Dendritic cell treated with granulocyte-macrophage colony-stimulating factor and Interleukin-4, amounts not matched to agents 40 ng/mL and 50 ng/mL, for 4 days (primary cell): ENCODE measurements around the gene TCF15.

Source experiments
- H3K27ac Mint-ChIP-seq: one replicate; pipeline ENCODE4 v1.8.0; 2022; ENCODE audit warnings: mild to moderate bottlenecking, mixed read lengths
- H3K27me3 Mint-ChIP-seq: one replicate; pipeline ENCODE4 v1.8.0; 2022; ENCODE audit warnings: mild to moderate bottlenecking, mixed read lengths
- H3K36me3 Mint-ChIP-seq: one replicate; pipeline ENCODE4 v1.8.0; 2022; ENCODE audit warnings: low read depth, mixed read lengths
- H3K4me1 Mint-ChIP-seq: one replicate; pipeline ENCODE4 v1.8.0; 2022; ENCODE audit warnings: low read depth, mixed read lengths
- H3K4me3 Mint-ChIP-seq: one replicate; pipeline ENCODE4 v1.8.0; 2022; ENCODE audit warnings: mild to moderate bottlenecking, moderate library complexity, mixed read lengths
- H3K9me3 Mint-ChIP-seq: one replicate; pipeline ENCODE4 v1.8.0; 2022; ENCODE audit warnings: mixed read lengths
- intact Hi-C: fragments of 100-400 bp; cut with micrococcal nuclease; formaldehyde crosslinking; loops from one replicate; pipeline ENCODE4 v1.15.0; 2022

TCF15 gene

GRCh38 chr20:610130-611046 is at the start of gene TCF15:
Gene TCF15, minus strand, starts transcription at chr20:610309. Its CDS starts 72 bp downstream, at chr20:610237.
- peaks cover 65% of the 10 kb centered on the region for H3K27me3 Mint-ChIP-seq
- no peaks in the 10 kb centered on the region for H3K36me3 Mint-ChIP-seq
- intact Hi-C loops, result no loop called here
- H3K27ac Mint-ChIP-seq, result no peak within 1 kb of the TSS
- no peak within 1 kb of the TSS for H3K4me3 Mint-ChIP-seq
- H3K9me3 Mint-ChIP-seq, result no peaks in the 10 kb centered on the region
- H3K4me1 Mint-ChIP-seq, result peaks cover 16% of the 10 kb centered on the region

- peaks cover 13% of the 10 kb centered on the region for H3K27me3 Mint-ChIP-seq
- H3K4me3 Mint-ChIP-seq, result no peak overlapping the region
- intact Hi-C loops, result no loop called here
- peaks cover 96% of the 10 kb centered on the region for H3K4me1 Mint-ChIP-seq
- peak overlapping the region; percentile 90 for H3K27ac Mint-ChIP-seq
- peaks cover 6% of the 10 kb centered on the region for H3K36me3 Mint-ChIP-seq
- H3K9me3 Mint-ChIP-seq, result no peaks in the 10 kb centered on the region
These were observed 48.7 kb upstream of the TCF15 start for GRCh38 chr20:658731-659291.

GRCh38 chr20:658202-658601 is 48.1 kb upstream of the TCF15 start:
- H3K4me1 Mint-ChIP-seq, result peaks cover 95% of the 10 kb centered on the region
- peaks cover 5% of the 10 kb centered on the region for H3K36me3 Mint-ChIP-seq
- intact Hi-C loops, result no loop called here
- H3K4me3 Mint-ChIP-seq, result no peak overlapping the region
- peaks cover 6% of the 10 kb centered on the region for H3K27me3 Mint-ChIP-seq
- peak overlapping the region; percentile 90 for H3K27ac Mint-ChIP-seq
- H3K9me3 Mint-ChIP-seq, result no peaks in the 10 kb centered on the region

GRCh38 chr20:655726-656624 is 45.9 kb upstream of the TCF15 start:
- no peaks in the 10 kb centered on the region for H3K27me3 Mint-ChIP-seq
- intact Hi-C loops, result no loop called here
- H3K27ac Mint-ChIP-seq, result peak overlapping the region; percentile 90
- peaks cover 90% of the 10 kb centered on the region for H3K4me1 Mint-ChIP-seq
- no peaks in the 10 kb centered on the region for H3K9me3 Mint-ChIP-seq
- no peak overlapping the region for H3K4me3 Mint-ChIP-seq
- H3K36me3 Mint-ChIP-seq, result peaks cover 14% of the 10 kb centered on the region

- intact Hi-C loops, result loop anchor here (5.0 kb wide), 2 partner anchors 83 to 178 kb away; partner anchors contain the start of gene FAM110A
- H3K4me3 Mint-ChIP-seq, result peak overlapping the region; percentile 88
- H3K27me3 Mint-ChIP-seq, result no peaks in the 10 kb centered on the region
- peaks cover 30% of the 10 kb centered on the region for H3K36me3 Mint-ChIP-seq
- peak overlapping the region; percentile 90 for H3K27ac Mint-ChIP-seq
- H3K4me1 Mint-ChIP-seq, result peaks cover 90% of the 10 kb centered on the region
- no peaks in the 10 kb centered on the region for H3K9me3 Mint-ChIP-seq
These were observed 44.3 kb upstream of the TCF15 start for GRCh38 chr20:654417-654750.

- peaks cover 36% of the 10 kb centered on the region for H3K36me3 Mint-ChIP-seq
- intact Hi-C loops, result loop anchor here (2.0 to 5.0 kb wide), 3 partner anchors 13 to 178 kb away; partner anchors contain the start of gene FAM110A
- H3K27me3 Mint-ChIP-seq, result no peaks in the 10 kb centered on the region
- H3K4me3 Mint-ChIP-seq, result peak overlapping the region; percentile 88
- no peaks in the 10 kb centered on the region for H3K9me3 Mint-ChIP-seq
- peaks cover 90% of the 10 kb centered on the region for H3K4me1 Mint-ChIP-seq
- H3K27ac Mint-ChIP-seq, result peak overlapping the region; percentile 90
These were observed 43.7 kb upstream of the TCF15 start for GRCh38 chr20:653590-654416.

- intact Hi-C loops, result loop anchor here (2.0 to 5.0 kb wide), 3 partner anchors 14 to 179 kb away; partner anchors contain the start of gene FAM110A
- H3K27me3 Mint-ChIP-seq, result no peaks in the 10 kb centered on the region
- peak within 1 kb of the TSS; percentile 90 for H3K27ac Mint-ChIP-seq
- no peaks in the 10 kb centered on the region for H3K9me3 Mint-ChIP-seq
- H3K4me3 Mint-ChIP-seq, result peak within 1 kb of the TSS; percentile 88
- H3K36me3 Mint-ChIP-seq, result peaks cover 42% of the 10 kb centered on the region
- peaks cover 88% of the 10 kb centered on the region for H3K4me1 Mint-ChIP-seq
These were observed 43.0 kb upstream of the TCF15 start, which contains the start of gene SRXN1 for GRCh38 chr20:653110-653589. Gene SRXN1, minus strand, starts transcription at chr20:653200. Its CDS starts 15 bp downstream, at chr20:653185.

- Mint-ChIP-seq H3K27ac (peak overlapping the region; percentile 90), H3K27me3 (no peaks in the 10 kb centered on the region), H3K4me1 (peaks cover 88% of the 10 kb centered on the region), H3K36me3 (peaks cover 47% of the 10 kb centered on the region), H3K9me3 (no peaks in the 10 kb centered on the region), H3K4me3 (peak overlapping the region; percentile 88)
- intact Hi-C loops, result loop anchor here (2.0 to 5.0 kb wide), 3 partner anchors 14 to 180 kb away; partner anchors contain the start of gene FAM110A
These were observed 42.6 kb upstream of the TCF15 start for GRCh38 chr20:652615-653109.

GRCh38 chr20:651713-652614 is 41.9 kb upstream of the TCF15 start:
- no peaks in the 10 kb centered on the region for H3K27me3 Mint-ChIP-seq
- peak overlapping the region; percentile 90 for H3K27ac Mint-ChIP-seq
- intact Hi-C loops, result loop anchor here (2.0 to 5.0 kb wide), 3 partner anchors 15 to 180 kb away; partner anchors contain the start of gene FAM110A
- H3K36me3 Mint-ChIP-seq, result peaks cover 54% of the 10 kb centered on the region
- H3K4me1 Mint-ChIP-seq, result peaks cover 88% of the 10 kb centered on the region
- peak overlapping the region; percentile 88 for H3K4me3 Mint-ChIP-seq
- H3K9me3 Mint-ChIP-seq, result no peaks in the 10 kb centered on the region

- H3K36me3 Mint-ChIP-seq, result peaks cover 62% of the 10 kb centered on the region
- no peaks in the 10 kb centered on the region for H3K9me3 Mint-ChIP-seq
- H3K27ac Mint-ChIP-seq, result peak overlapping the region; percentile 90
- no peaks in the 10 kb centered on the region for H3K27me3 Mint-ChIP-seq
- intact Hi-C loops, result loop anchor here (5.0 kb wide), 2 partner anchors 86 to 181 kb away; partner anchors contain the start of gene FAM110A
- peak overlapping the region; percentile 88 for H3K4me3 Mint-ChIP-seq
- H3K4me1 Mint-ChIP-seq, result peaks cover 84% of the 10 kb centered on the region
These were observed 40.8 kb upstream of the TCF15 start for GRCh38 chr20:650954-651353.

GRCh38 chr20:650281-650680 is 40.2 kb upstream of the TCF15 start:
- H3K4me3 Mint-ChIP-seq, result no peak overlapping the region
- no peaks in the 10 kb centered on the region for H3K9me3 Mint-ChIP-seq
- H3K36me3 Mint-ChIP-seq, result peaks cover 64% of the 10 kb centered on the region
- intact Hi-C loops, result loop anchor here (5.0 kb wide), 2 partner anchors 87 to 182 kb away; partner anchors contain the start of gene FAM110A
- H3K27ac Mint-ChIP-seq, result peak overlapping the region; percentile 90
- H3K4me1 Mint-ChIP-seq, result peaks cover 84% of the 10 kb centered on the region
- no peaks in the 10 kb centered on the region for H3K27me3 Mint-ChIP-seq
